OCI-LY3 (cell line): ENCODE data around the gene TINCR.
"Not testable (repeated sequence)": the region's sequence is repeated elsewhere in the genome, so short reads cannot be mapped to it uniquely, and the experiment has no call there.

ENCODE experiments used
- H2AFZ ChIP-seq: fragments of 200-600, 300-600 bp; shearing (Covaris generic); 2 replicates; pipeline ENCODE4 v1.6.0; 2014; ENCODE audit warnings: antibody characterized with exemption, low read depth, low read length
- H3K27ac ChIP-seq: fragments of 200-600, 300-600 bp; sonication (generic); 2 replicates; pipeline ENCODE4 v1.5.1; 2014; ENCODE audit warnings: mild to moderate bottlenecking, low read length, moderate library complexity, mixed read lengths
- H3K27me3 ChIP-seq: fragments of 200-600, 300-600 bp; sonication (generic); 2 replicates; pipeline ENCODE4 v1.6.1; 2014; ENCODE audit warnings: low read depth, low read length, mixed read lengths
- H3K36me3 ChIP-seq: fragments of 200-600, 300-600 bp; sonication (generic); replicated peaks from 2 replicates; pipeline ENCODE3; 2014; ENCODE audit warnings: low read depth, low read length, mixed read lengths
- H3K4me1 ChIP-seq: fragments of 300-600, 200-600 bp; sonication (generic); 2 replicates; pipeline ENCODE4 v1.6.1; 2014; ENCODE audit warnings: low read length, mixed read lengths
- H3K4me2 ChIP-seq: fragments of 200-600, 300-600 bp; sonication (generic); 2 replicates; pipeline ENCODE4 v1.6.1; 2014; ENCODE audit warnings: low read length, mixed read lengths
- H3K4me3 ChIP-seq: fragments of 300-600, 200-600 bp; sonication (generic); 2 replicates; pipeline ENCODE4 v1.5.1; 2014; ENCODE audit warnings: antibody characterized with exemption, mild to moderate bottlenecking, low read length, moderate library complexity
- H3K79me2 ChIP-seq: fragments of 300-600, 200-600 bp; shearing (Covaris generic); 2 replicates; pipeline ENCODE4 v1.6.1; 2014; ENCODE audit warnings: mild to moderate bottlenecking, low read length, mixed read lengths
- H3K9ac ChIP-seq: fragments of 300-600, 200-600 bp; shearing (Covaris generic); 2 replicates; pipeline ENCODE4 v1.6.0; 2014; ENCODE audit warnings: mild to moderate bottlenecking, low read length, moderate library complexity
- H3K9me3 ChIP-seq: fragments of 200-600, 300-600 bp; shearing (Covaris generic); 2 replicates; pipeline ENCODE4 v1.6.1; 2014; ENCODE audit warnings: low read length, mixed read lengths; ENCODE audit not compliant: insufficient read depth
- H4K20me1 ChIP-seq: fragments of 200-600, 300-600 bp; sonication (generic); 2 replicates; pipeline ENCODE4 v1.6.1; 2016; ENCODE audit warnings: low read length, mixed read lengths; ENCODE audit not compliant: insufficient read depth
- EZH2phosphoT487 ChIP-seq: fragments of 200-600 bp; shearing (Covaris generic); IDR thresholded peaks from 2 replicates; pipeline ENCODE4 v1.6.1; 2018; ENCODE audit warnings: antibody characterized with exemption, mixed run types, low read depth
- TF ChIP-seq, protein P1 (sequence below): fragments of 200-600, 300-600 bp; sonication (generic); IDR thresholded peaks from 2 replicates; pipeline ENCODE4 v1.5.1; 2014; ENCODE audit warnings: antibody characterized with exemption, low read length, low read depth

TINCR gene

DNA sequence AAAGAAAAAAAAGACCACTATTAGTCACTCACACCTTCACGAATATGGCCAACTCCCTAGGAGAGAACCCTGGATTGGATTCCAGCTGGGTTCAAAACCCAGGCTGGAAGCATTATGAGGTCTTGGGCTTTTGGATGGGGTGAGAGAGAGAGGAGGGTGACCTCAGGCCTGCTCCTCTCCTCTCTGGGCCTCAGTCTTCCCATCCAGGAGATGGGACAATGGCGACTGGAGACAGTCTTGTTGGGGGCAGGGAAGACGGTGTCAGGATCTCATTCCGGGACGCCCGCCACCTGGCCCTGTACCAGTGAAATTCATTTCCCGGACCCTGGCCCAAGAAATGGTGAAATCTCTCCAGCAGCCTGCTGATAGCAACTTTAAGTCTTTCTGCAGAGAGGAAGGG, 26.3 kb downstream of the TINCR start:
- no peak overlapping the region for H3K9ac ChIP-seq
- TF ChIP-seq, protein P1, sequence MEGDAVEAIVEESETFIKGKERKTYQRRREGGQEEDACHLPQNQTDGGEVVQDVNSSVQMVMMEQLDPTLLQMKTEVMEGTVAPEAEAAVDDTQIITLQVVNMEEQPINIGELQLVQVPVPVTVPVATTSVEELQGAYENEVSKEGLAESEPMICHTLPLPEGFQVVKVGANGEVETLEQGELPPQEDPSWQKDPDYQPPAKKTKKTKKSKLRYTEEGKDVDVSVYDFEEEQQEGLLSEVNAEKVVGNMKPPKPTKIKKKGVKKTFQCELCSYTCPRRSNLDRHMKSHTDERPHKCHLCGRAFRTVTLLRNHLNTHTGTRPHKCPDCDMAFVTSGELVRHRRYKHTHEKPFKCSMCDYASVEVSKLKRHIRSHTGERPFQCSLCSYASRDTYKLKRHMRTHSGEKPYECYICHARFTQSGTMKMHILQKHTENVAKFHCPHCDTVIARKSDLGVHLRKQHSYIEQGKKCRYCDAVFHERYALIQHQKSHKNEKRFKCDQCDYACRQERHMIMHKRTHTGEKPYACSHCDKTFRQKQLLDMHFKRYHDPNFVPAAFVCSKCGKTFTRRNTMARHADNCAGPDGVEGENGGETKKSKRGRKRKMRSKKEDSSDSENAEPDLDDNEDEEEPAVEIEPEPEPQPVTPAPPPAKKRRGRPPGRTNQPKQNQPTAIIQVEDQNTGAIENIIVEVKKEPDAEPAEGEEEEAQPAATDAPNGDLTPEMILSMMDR = no peak
- no peak for TF ChIP-seq EZH2phosphoT487
- no peaks in the 10 kb centered on the region for H3K36me3 ChIP-seq
- H3K27me3 ChIP-seq = no peaks in the 10 kb centered on the region
- H3K27ac ChIP-seq = no peak overlapping the region
- H3K4me3 ChIP-seq = no peak overlapping the region
- H3K4me1 ChIP-seq = peaks cover 10% of the 10 kb centered on the region
- no peaks in the 10 kb centered on the region for H3K79me2 ChIP-seq
- H3K9me3 ChIP-seq = no peaks in the 10 kb centered on the region
- H4K20me1 ChIP-seq = no peaks in the 10 kb centered on the region
- no peak overlapping the region for H3K4me2 ChIP-seq
- no peak overlapping the region for H2AFZ ChIP-seq

DNA sequence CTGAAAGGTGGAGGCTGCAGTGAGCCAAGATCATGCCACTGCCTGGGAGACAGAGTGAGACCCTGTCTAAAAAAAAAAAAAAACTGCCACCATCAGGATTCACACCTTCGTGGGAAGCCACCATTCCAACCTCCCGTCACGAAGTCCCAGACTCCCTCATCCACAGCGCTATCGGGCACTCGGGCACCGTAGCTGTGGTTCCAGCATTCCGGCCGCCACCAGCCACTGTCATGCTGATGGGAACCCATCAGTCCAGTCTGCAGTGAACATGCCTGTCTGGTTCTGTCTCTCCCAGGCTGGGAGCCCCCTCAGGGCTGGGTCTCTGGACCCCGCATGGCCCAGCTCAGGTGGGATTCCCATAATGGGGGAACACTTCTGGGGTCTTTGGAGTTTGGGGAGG, 27.5 kb downstream of the TINCR start:
- Histone ChIP-seq H3K36me3 (no peaks in the 10 kb centered on the region), H3K4me3 (no peak overlapping the region), H3K79me2 (no peaks in the 10 kb centered on the region), H3K4me2 (no peak overlapping the region), H3K9ac (no peak overlapping the region), H2AFZ (no peak overlapping the region), H4K20me1 (no peaks in the 10 kb centered on the region), H3K27ac (no peak overlapping the region), H3K4me1 (no peaks in the 10 kb centered on the region), H3K9me3 (peaks cover under 1% of the 10 kb centered on the region; the same call in 1 of the 2 replicates), H3K27me3 (no peaks in the 10 kb centered on the region)
- TF ChIP-seq EZH2phosphoT487 = no peak
- TF ChIP-seq, protein P1 = no peak

DNA sequence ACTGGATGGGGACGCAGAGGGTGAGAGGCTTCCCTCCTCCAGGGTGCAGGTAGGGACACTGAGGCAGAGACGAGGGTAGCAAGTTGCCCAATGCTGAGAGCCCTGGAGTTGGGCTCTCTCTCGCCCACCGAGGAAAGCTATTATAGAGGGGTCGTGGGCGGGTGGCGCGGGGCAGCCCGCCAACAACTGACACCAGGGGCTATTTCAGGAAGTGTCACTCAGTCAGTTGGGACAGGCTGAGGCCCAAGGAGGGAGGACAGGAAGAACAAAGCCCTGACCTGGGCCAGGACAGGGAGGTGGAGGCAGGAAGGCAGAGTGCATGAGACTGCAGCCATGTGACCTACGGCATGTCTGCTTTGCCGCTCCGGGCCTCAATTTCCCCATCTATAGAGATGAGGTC, 29.9 kb downstream of the TINCR start:
- Histone ChIP-seq H3K9ac (no peak overlapping the region), H3K4me1 (no peaks in the 10 kb centered on the region), H4K20me1 (no peaks in the 10 kb centered on the region), H3K79me2 (no peaks in the 10 kb centered on the region), H3K27me3 (no peaks in the 10 kb centered on the region), H2AFZ (no peak overlapping the region), H3K4me3 (no peak overlapping the region), H3K27ac (no peak overlapping the region), H3K4me2 (no peak overlapping the region), H3K9me3 (peaks cover 12% of the 10 kb centered on the region; the same call in 1 of the 2 replicates), H3K36me3 (no peaks in the 10 kb centered on the region)
- TF ChIP-seq, protein P1 = no peak
- no peak for TF ChIP-seq EZH2phosphoT487

DNA sequence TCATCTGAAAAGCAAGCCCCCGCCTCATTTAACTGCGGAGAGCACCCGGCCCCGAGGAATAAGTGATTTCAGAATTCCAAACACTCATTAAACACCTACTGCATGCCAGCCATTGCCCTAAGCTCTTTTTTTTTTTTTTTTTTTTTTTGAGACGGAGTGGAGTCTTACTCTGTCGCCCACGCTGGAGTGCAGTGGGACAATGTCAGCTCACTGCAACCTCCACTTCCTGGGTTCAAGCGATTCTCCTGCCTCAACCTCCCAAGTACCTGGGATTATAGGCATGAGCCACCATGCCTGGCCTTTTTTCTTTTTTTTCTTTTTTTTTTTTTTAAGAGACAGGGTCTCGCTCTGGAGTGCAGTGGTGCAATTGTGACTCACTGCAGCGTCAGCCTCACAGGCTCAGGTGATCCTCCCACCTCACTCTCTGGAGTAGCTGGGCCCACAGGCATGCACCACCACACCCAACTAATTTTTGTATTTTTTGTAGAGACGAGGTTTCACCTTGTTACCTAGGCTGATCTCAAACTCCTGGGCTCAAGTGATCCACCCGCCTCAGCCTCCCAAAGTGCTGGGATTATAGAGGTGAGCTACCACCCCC, 30.7 kb downstream of the TINCR start:
- H3K36me3 ChIP-seq, H3K79me2 ChIP-seq, H2AFZ ChIP-seq, H3K27ac ChIP-seq, H3K9ac ChIP-seq, H3K4me2 ChIP-seq, H3K4me3 ChIP-seq, H3K27me3 ChIP-seq, H4K20me1 ChIP-seq, H3K4me1 ChIP-seq: not testable (repeated sequence)
- H3K9me3 ChIP-seq = peaks cover 12% of the 10 kb centered on the region; the same call in 1 of the 2 replicates
